HG03457 (cell line): ENCODE measurements around the gene FBXO15.
A peak's percentile ranks its signal among the peaks of the same experiment; 100 is the strongest.

Experiments
- ATAC-seq: cut with Tn5 transposase; IDR thresholded peaks from one replicate; pipeline ENCODE4 v1.9.1; 2021; ENCODE audit warnings: moderate number of reproducible peaks; ENCODE audit not compliant: unreplicated experiment

Gene FBXO15

GRCh38 chr18:74066018-74066417 lies 81.6 kb downstream of the FBXO15 start:
- ATAC-seq, result no peak

- ATAC-seq, result no peak
Measured at GRCh38 chr18:74065366-74065765, 82.3 kb downstream of the FBXO15 start.

GRCh38 chr18:74064510-74064909 lies 83.1 kb downstream of the FBXO15 start:
- no peak for ATAC-seq

GRCh38 chr18:74063557-74063956 lies 84.1 kb downstream of the FBXO15 start:
- ATAC-seq, result no peak

DNA sequence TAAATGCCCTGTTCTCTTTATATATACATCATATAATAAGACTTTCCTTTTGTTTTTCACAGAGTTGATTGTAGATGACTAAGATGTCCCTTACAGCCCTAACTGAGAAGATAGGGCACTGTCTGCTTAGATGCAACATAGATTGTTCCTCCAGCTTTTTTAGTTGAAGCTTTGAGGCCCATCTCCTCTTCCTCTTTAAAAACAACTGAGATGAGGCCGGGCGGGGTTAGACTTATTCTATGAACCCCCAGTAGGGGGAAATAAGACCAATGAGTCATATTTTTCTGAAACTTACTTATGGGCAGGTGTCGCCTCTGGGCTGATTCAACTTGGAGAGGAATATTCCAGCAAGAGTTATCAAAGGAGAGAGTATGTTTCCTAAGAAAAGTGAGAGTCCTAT lies 84.6 kb downstream of the FBXO15 start:
- no peak for ATAC-seq

DNA sequence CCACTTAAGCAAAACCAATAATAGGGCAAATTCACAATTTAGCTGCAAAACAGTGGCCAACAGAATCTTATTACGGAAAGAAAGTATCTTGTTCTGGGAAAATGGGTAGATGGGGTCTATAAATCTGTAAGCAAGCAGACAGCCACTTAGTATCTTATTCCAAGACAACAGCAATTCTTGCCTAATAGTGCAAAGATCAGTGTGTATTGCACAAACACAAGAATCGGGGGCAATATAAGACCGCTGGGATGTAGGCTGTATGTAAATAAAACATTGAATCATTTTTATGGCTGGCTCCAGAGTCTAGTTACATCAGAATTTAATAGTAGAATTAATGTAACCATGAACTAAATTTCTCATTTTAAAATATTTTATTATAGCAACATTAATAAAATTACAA lies 85.6 kb downstream of the FBXO15 start:
- ATAC-seq, result no peak

- no peak for ATAC-seq
Measured at GRCh38 chr18:74060579-74060978, 87.1 kb downstream of the FBXO15 start.

DNA sequence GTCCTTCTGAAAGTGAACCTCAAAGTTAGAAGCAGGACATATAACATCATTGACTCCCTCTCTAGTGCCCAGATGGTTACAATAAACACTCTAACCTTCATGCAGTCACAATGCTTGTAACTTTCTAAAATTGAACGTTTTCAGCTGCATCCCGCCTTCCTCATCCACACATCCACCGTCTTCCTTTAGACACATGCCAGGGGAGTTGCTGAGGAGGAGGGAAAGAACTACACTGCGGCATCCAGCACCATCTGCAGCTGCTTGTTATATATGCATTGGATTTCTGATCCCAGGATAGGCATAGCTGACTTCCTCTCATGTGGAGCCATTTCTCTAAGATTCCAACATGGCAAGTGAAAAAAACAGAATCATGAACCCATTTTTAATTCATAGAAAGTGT lies 96.8 kb downstream of the FBXO15 start:
- ATAC-seq, result no peak

GRCh38 chr18:74040459-74041332 lies 106.9 kb downstream of the FBXO15 start:
- ATAC-seq, result peak; percentile 67

GRCh38 chr18:74040008-74040407 lies 107.6 kb downstream of the FBXO15 start:
- no peak for ATAC-seq

DNA sequence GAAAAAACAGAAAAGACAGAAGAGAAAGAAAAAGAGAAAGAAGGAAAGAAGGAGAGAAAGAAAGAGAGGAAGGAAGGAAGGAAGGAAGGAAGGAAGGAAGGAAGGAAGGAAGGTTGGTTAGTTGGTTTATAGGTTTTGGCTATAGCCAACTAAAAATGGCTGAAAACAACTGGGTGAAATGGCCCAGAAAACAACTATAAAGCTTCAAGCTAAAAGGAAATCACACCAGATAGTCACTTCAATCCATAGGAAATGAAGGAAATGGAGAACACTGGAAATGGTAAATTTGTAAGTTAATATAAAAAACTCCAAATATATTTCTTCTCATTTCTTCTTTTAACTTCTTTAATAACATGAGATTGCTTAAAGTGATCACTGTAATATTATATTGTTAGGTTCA lies 118.5 kb downstream of the FBXO15 start:
- no peak for ATAC-seq
